ENCODE data around the gene S100A10.

Gene S100A10

DNA sequence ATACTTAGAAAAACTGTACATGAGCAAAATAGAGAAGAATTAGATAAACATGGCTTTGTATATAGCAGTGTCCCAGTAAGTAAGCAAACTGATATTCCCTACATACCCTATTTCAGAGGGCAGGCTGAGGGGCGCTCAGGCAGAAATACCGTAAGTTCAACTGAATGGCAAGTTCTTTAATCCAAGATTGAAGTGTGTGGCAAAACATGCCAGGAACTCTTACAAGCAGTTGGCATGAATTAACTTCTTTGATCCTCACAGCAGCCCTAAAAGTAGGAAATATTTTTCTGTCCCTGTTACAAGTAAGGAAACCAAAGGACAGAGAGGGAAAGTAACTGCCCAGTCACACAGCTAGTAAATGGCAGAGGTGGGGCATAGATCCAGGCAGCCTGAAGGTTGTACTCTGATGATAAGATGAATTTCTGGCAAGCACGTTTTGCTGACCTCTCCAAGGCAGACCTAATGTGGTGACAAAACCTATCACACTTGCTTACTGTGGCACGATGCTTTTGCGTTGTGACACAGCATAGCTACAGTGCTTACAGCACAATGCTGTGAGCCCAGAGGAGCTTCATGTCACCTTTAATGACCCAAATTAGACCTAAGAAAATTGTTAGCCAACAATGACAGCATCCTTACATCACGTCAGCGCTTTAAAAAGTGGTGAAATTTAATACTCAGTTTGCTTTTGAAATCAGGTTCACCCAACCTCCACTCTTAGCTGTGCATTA, 49.4 kb downstream of the S100A10 start:
- TF ChIP-seq, protein P1, sequence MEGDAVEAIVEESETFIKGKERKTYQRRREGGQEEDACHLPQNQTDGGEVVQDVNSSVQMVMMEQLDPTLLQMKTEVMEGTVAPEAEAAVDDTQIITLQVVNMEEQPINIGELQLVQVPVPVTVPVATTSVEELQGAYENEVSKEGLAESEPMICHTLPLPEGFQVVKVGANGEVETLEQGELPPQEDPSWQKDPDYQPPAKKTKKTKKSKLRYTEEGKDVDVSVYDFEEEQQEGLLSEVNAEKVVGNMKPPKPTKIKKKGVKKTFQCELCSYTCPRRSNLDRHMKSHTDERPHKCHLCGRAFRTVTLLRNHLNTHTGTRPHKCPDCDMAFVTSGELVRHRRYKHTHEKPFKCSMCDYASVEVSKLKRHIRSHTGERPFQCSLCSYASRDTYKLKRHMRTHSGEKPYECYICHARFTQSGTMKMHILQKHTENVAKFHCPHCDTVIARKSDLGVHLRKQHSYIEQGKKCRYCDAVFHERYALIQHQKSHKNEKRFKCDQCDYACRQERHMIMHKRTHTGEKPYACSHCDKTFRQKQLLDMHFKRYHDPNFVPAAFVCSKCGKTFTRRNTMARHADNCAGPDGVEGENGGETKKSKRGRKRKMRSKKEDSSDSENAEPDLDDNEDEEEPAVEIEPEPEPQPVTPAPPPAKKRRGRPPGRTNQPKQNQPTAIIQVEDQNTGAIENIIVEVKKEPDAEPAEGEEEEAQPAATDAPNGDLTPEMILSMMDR (IDR thresholded peaks at IDR 0.05; ENCODE audit: low read depth, low read length), result no peak
- Histone ChIP-seq H3K4me3 (ENCODE audit: low read depth, low read length) (no peak overlapping the region), H3K4me1 (peaks cover 21% of the 10 kb centered on the region; the same call in 1 of the 2 replicates), H3K27me3 (peaks cover 5% of the 10 kb centered on the region; the same call in 1 of the 2 replicates), H3K36me3 (no peaks in the 10 kb centered on the region), H3K9me3 (no peaks in the 10 kb centered on the region)
- no peak for DNase-seq

DNA sequence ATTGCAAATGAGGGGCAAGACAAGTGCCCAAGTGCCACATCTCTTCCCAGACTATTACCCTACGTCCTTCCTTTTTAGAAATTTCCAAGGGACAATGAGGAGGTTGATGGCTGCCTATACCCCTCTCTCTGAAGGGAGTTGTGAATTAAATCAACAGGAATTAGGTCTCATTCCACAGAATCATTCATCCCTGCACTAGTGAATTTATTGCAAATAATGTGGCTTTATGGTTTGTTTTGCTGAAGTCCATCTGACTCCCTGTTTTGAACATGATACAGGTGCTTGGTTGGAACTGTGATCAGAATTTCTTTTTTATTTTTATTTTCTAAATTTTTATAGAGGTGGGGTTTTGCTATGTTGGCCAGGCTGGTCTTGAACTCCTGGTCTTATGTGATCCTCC, 50.1 kb downstream of the S100A10 start:
- H3K4me3 ChIP-seq (ENCODE audit: low read depth, low read length), result no peak overlapping the region
- peaks cover 21% of the 10 kb centered on the region; the same call in 1 of the 2 replicates for H3K4me1 ChIP-seq
- no peaks in the 10 kb centered on the region for H3K9me3 ChIP-seq
- H3K27me3 ChIP-seq, result peaks cover 5% of the 10 kb centered on the region; the same call in 1 of the 2 replicates
- TF ChIP-seq, protein P1 (IDR thresholded peaks at IDR 0.05; ENCODE audit: low read depth, low read length), result no peak
- no peaks in the 10 kb centered on the region for H3K36me3 ChIP-seq
- DNase-seq, result no peak

DNA sequence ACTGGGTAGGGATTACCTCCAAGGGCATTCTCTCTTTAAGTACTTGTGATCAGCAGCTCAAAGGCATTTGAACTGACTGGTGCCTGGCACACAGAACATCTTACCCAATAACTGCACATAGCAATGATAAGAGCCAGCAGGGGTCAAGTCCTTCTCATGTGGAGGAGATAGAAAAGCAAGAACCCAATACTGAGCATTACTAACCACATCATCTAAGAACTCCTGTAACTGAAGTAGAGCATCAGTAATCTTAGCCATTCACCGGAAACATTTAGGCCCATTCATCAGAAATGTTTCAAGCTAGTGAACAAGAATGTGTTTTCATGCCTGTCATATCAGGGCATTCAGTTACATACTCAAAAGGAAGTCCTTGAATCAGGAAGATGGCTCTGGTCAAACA, 50.8 kb downstream of the S100A10 start:
- DNase-seq, result no peak
- Histone ChIP-seq H3K36me3 (no peaks in the 10 kb centered on the region), H3K4me3 (ENCODE audit: low read depth, low read length) (no peak overlapping the region), H3K9me3 (no peaks in the 10 kb centered on the region), H3K27me3 (peaks cover 5% of the 10 kb centered on the region; the same call in 1 of the 2 replicates), H3K4me1 (peaks cover 21% of the 10 kb centered on the region; the same call in 1 of the 2 replicates)
- TF ChIP-seq, protein P1 (IDR thresholded peaks at IDR 0.05; ENCODE audit: low read depth, low read length), result no peak

DNA sequence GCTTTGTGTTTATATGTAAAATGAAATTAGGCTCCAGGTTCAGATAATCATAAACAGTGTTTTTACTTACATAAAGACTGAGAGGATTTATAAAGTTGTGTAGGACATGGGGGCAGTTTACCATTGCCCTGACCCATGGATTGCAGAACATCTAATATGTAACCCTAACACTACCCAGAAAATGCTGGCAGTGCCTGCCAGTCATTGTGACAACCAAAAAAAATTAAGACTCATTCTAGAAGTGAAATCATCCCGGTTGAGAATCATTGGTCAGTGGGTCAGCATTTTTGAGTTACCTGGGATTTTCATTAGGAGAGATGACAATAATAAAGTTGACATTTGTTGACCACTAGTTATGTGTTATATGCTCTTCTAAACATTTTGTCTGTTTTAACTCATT, 53.1 kb downstream of the S100A10 start:
- Histone ChIP-seq H3K36me3 (no peaks in the 10 kb centered on the region), H3K4me1 (peaks cover 12% of the 10 kb centered on the region; the same call in 1 of the 2 replicates), H3K27me3 (peaks cover 21% of the 10 kb centered on the region), H3K9me3 (no peaks in the 10 kb centered on the region), H3K4me3 (ENCODE audit: low read depth, low read length) (no peak overlapping the region)
- TF ChIP-seq, protein P1 (IDR thresholded peaks at IDR 0.05; ENCODE audit: low read depth, low read length), result no peak
- no peak for DNase-seq

DNA sequence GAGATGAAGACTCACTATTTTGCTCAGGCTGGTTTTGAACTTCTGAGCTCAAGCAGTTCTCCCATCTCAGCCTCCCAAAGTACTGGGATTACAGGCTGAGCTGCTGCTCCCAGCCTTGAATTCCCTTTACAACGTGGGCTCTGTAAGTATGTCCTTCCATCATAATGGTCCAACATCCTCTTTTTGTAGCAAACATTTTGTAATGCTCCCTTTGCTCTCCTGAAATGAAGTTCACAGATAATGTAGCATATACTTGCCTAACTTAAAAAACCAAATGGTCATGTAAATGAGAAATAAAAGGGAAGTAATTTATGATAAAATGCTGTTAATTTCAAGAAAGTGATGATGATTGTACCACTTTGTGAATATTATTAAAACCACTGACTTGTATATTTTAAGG, 53.9 kb downstream of the S100A10 start:
- Histone ChIP-seq H3K9me3 (no peaks in the 10 kb centered on the region), H3K4me1 (peaks cover 7% of the 10 kb centered on the region; the same call in 1 of the 2 replicates), H3K4me3 (ENCODE audit: low read depth, low read length) (no peak overlapping the region), H3K36me3 (no peaks in the 10 kb centered on the region), H3K27me3 (peaks cover 29% of the 10 kb centered on the region)
- TF ChIP-seq, protein P1 (IDR thresholded peaks at IDR 0.05; ENCODE audit: low read depth, low read length), result no peak
- DNase-seq, result no peak

DNA sequence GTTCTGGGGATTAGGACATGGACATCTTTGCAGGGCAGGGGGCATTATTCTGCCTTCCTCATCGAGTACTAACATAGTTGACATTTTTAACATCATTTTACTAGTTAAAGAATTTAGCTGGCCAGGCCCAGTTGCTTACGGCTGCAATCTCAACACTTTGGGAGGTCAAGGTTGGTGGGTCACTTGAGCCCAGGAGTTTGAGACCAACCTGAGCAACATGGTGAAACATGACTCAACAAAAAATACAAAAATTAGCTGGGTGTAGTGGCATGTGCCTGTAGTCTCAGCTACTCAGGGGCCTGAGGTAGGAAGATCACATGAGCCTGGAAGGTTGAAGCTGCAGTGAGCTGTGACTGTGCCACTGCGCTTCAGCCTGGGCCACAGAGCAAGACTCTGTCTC, 54.5 kb downstream of the S100A10 start:
- peaks cover under 1% of the 10 kb centered on the region; the same call in 1 of the 2 replicates for H3K4me1 ChIP-seq
- peaks cover 32% of the 10 kb centered on the region for H3K27me3 ChIP-seq
- H3K4me3 ChIP-seq (ENCODE audit: low read depth, low read length), result no peak overlapping the region
- DNase-seq, result no peak
- no peaks in the 10 kb centered on the region for H3K9me3 ChIP-seq
- H3K36me3 ChIP-seq, result no peaks in the 10 kb centered on the region
- TF ChIP-seq, protein P1 (IDR thresholded peaks at IDR 0.05; ENCODE audit: low read depth, low read length), result no peak

Data from BE2C (cell line).